IMR-90 (cell line): ENCODE measurements around the gene NPTN. TPM values are rescaled to one million over a fixed set of nuclear protein-coding genes. Genes with fewer than 3 reads are reported as not detected.

Experiments used
- ATAC-seq: fragments of 200-7000 bp; cut with Tn5 transposase; 2 replicates; pipeline ENCODE4 v1.9.1; 2020; ENCODE audit warnings: low read depth, mild to moderate bottlenecking, moderate library complexity
- BruUV-seq: library from RNA; stranded (reverse); fragments of 400-500 nt; replicated peaks from 2 replicates; lab custom pipeline; 2021; lab: Mats Ljungman, UMichigan
- CTCF ChIA-PET: fragments of 300-600 bp; formaldehyde crosslinking; extraction: SDS; loops from one replicate; lab custom pipeline; 2021; ENCODE audit warnings: antibody characterized with exemption; lab: Yijun Ruan, JAX
- POLR2A ChIA-PET: fragments of 300-600 bp; sonication (Branson Sonifier 250); formaldehyde crosslinking; loops from one replicate; lab custom pipeline; 2022; ENCODE audit warnings: antibody characterized with exemption; ENCODE audit not compliant: unreplicated experiment; lab: Charles Lee
- DNase-seq: peaks from one replicate; pipeline ENCODE4 v3.0.0; 2013
- H2AFZ ChIP-seq: replicated peaks from 2 replicates; pipeline ENCODE3; 2013; ENCODE audit warnings: low read length, mild to moderate bottlenecking; ENCODE audit not compliant: poor library complexity
- H2AK5ac ChIP-seq: 2 replicates; pipeline ENCODE4 v1.6.1; 2013; ENCODE audit warnings: low read depth, low read length, inconsistent platforms
- H2AK9ac ChIP-seq: replicated peaks from 2 replicates; pipeline ENCODE3; 2013; ENCODE audit warnings: mild to moderate bottlenecking, low read depth, low read length, moderate library complexity; ENCODE audit not compliant: poor library complexity
- H2BK120ac ChIP-seq: 2 replicates; pipeline ENCODE4 v1.6.1; 2013; ENCODE audit warnings: low read depth, low read length, inconsistent platforms
- H2BK15ac ChIP-seq: 3 replicates; pipeline ENCODE4 v1.6.1; 2013; ENCODE audit warnings: low read depth, low read length, inconsistent platforms
- H2BK20ac ChIP-seq: 2 replicates; pipeline ENCODE4 v1.6.1; 2013; ENCODE audit warnings: low read depth, mild to moderate bottlenecking, inconsistent platforms, low read length, moderate library complexity
- H2BK5ac ChIP-seq: 2 replicates; pipeline ENCODE4 v1.6.1; 2013; ENCODE audit warnings: mild to moderate bottlenecking, low read depth, low read length, inconsistent platforms; ENCODE audit not compliant: poor library complexity, severe bottlenecking
- H3K14ac ChIP-seq: replicated peaks from 2 replicates; pipeline ENCODE4 v1.6.1; 2013; ENCODE audit warnings: low read depth, low read length, inconsistent platforms
- H3K18ac ChIP-seq: 2 replicates; pipeline ENCODE4 v1.6.1; 2013; ENCODE audit warnings: low read depth, low read length, control low read depth
- H3K23ac ChIP-seq: 2 replicates; pipeline ENCODE4 v1.6.1; 2013; ENCODE audit warnings: low read depth, low read length, inconsistent platforms
- H3K27ac ChIP-seq: 2 replicates; pipeline ENCODE4 v1.5.1; 2013; ENCODE audit warnings: mild to moderate bottlenecking, control low read depth, low read length; ENCODE audit not compliant: insufficient read depth
- H3K27me3 ChIP-seq: 2 replicates; pipeline ENCODE4 v1.6.1; 2013; ENCODE audit warnings: low read length; ENCODE audit not compliant: control insufficient read depth, insufficient read depth
- H3K36me3 ChIP-seq: 2 replicates; pipeline ENCODE4 v1.6.1; 2013; ENCODE audit warnings: low read length, mixed read lengths; ENCODE audit not compliant: control insufficient read depth, insufficient read depth
- H3K4ac ChIP-seq: 2 replicates; pipeline ENCODE4 v1.6.1; 2013; ENCODE audit warnings: low read depth, low read length, inconsistent platforms
- H3K4me1 ChIP-seq: 2 replicates; pipeline ENCODE4 v1.6.1; 2013; ENCODE audit warnings: low read length, mixed read lengths; ENCODE audit not compliant: control insufficient read depth, insufficient read depth
- H3K4me2 ChIP-seq: 2 replicates; pipeline ENCODE4 v1.6.1; 2013; ENCODE audit warnings: low read depth, mild to moderate bottlenecking, control low read depth, low read length, moderate library complexity
- H3K4me3 ChIP-seq: 2 replicates; pipeline ENCODE4 v1.5.1; 2013; ENCODE audit warnings: low read depth, mild to moderate bottlenecking, control low read depth, low read length, moderate library complexity; ENCODE audit not compliant: insufficient read depth
- H3K56ac ChIP-seq: 2 replicates; pipeline ENCODE4 v1.6.1; 2013; ENCODE audit warnings: low read length, inconsistent platforms; ENCODE audit not compliant: insufficient read depth; ENCODE audit errors: extremely low read depth
- H3K79me1 ChIP-seq, 2 experiments: 2 replicates each; pipeline ENCODE4 v1.6.1; 2013; ENCODE audit warnings: low read length in 2 of 2, inconsistent platforms in 1 of 2, low read depth in 1 of 2
- H3K9ac ChIP-seq: 2 replicates; pipeline ENCODE4 v1.6.1; 2013; ENCODE audit warnings: low read depth, low read length, control low read depth
- H3K9me1 ChIP-seq: 2 replicates; pipeline ENCODE4 v1.6.1; 2013; ENCODE audit warnings: low read length, inconsistent platforms; ENCODE audit not compliant: insufficient read depth
- H3K9me3 ChIP-seq: 2 replicates; pipeline ENCODE4 v1.6.1; 2013; ENCODE audit warnings: low read length; ENCODE audit not compliant: control insufficient read depth, insufficient read depth
- H4K20me1 ChIP-seq: 2 replicates; pipeline ENCODE4 v1.6.1; 2013; ENCODE audit warnings: low read length, inconsistent platforms; ENCODE audit not compliant: insufficient read depth
- H4K5ac ChIP-seq: 2 replicates; pipeline ENCODE4 v1.6.1; 2013; ENCODE audit warnings: mild to moderate bottlenecking, low read depth, low read length, control low read depth
- H4K8ac ChIP-seq, 2 experiments: 2 replicates each; pipeline ENCODE4 v1.6.1; 2013; ENCODE audit warnings: low read depth in 2 of 2, low read length in 2 of 2, control low read depth in 1 of 2, inconsistent platforms in 1 of 2
- H4K91ac ChIP-seq: 2 replicates; pipeline ENCODE4 v1.6.1; 2013; ENCODE audit warnings: low read depth, low read length, inconsistent platforms; ENCODE audit not compliant: insufficient read depth
- NFE2L2 ChIP-seq: fragments of 150-350 bp; IDR thresholded peaks from 2 replicates; pipeline ENCODE4 v1.6.1; 2016; ENCODE audit warnings: low read depth, mild to moderate bottlenecking, low read length
- POLR2A ChIP-seq: IDR thresholded peaks from 2 replicates; pipeline ENCODE4 v1.6.1; 2012; ENCODE audit warnings: mild to moderate bottlenecking, low read depth, low read length
- RCOR1 ChIP-seq: IDR thresholded peaks from 2 replicates; pipeline ENCODE4 v1.6.1; 2012; ENCODE audit warnings: mild to moderate bottlenecking, low read length, improper control_type of control experiment; ENCODE audit not compliant: insufficient replicate concordance
- RFX5 ChIP-seq: IDR thresholded peaks from 2 replicates; pipeline ENCODE4 v1.8.0; 2012; ENCODE audit warnings: low read depth, mild to moderate bottlenecking, low read length, moderate library complexity
- SMC3 ChIP-seq: fragments of 150-350 bp; IDR thresholded peaks from 2 replicates; pipeline ENCODE4 v1.6.1; 2016; ENCODE audit warnings: low read depth, mild to moderate bottlenecking, antibody characterized with exemption, low read length, moderate library complexity
- WGBS, 2 experiments: methylation state at CpG; one replicate each; pipeline versions ENCODE4 v1.1.5 to v1.1.7; 2013; ENCODE audit warnings: missing lambda C conversion rate in 2 of 2; ENCODE audit not compliant: insufficient read length in 1 of 2; ENCODE audit errors: extremely low coverage in 2 of 2; 5-methylcytosine and 5-hydroxymethylcytosine counted together
- dilution Hi-C: fragments of 300-500 bp; cut with HindIII; formaldehyde crosslinking; loops from one replicate; pipeline ENCODE4 v1.14.3; 2018; ENCODE audit warnings: low sequenced_read_pairs; ENCODE audit not compliant: unreplicated experiment
- in situ Hi-C: fragments of 300-500 bp; cut with MboI; formaldehyde crosslinking; loops from 3 replicates; pipeline ENCODE4 v1.14.3; 2019; ENCODE audit warnings: low sequenced_read_pairs, inconsistent platforms, mixed read lengths
- intact Hi-C: fragments of 100-400 bp; cut with micrococcal nuclease; formaldehyde crosslinking; loops from 2 replicates; pipeline ENCODE4 v1.10.0; 2022
- polyA plus RNA-seq, 3 experiments: library from polyadenylated mRNA; depleted of rRNA; stranded (reverse); fragments of >200 nt; gene quantifications; 2 replicates each; pipeline ENCODE4 v1.2.3, GENCODE V29; 2012; ENCODE audit warnings: low replicate concordance in 1 of 3
- total RNA-seq: library from RNA; depleted of rRNA; stranded (reverse); fragments of >200 nt; gene quantifications from 2 replicates; pipeline ENCODE4 v1.2.3, GENCODE V29; 2012
- TF ChIP-seq, protein P1 (sequence below): fragments of 150-350 bp; IDR thresholded peaks from 2 replicates; pipeline ENCODE4 v1.6.1; 2016; ENCODE audit warnings: low read depth, mild to moderate bottlenecking, low read length, moderate library complexity, borderline replicate concordance
- TF ChIP-seq, protein P2 (sequence below): fragments of 150-350 bp; IDR thresholded peaks from 2 replicates; pipeline ENCODE4 v1.6.1; 2017; ENCODE audit warnings: mild to moderate bottlenecking, antibody characterized with exemption, low read length, low read depth

The NPTN gene
- total and polyA plus RNA-seq, 2 of the 4 experiments (the other 2 are of a cell fraction), result 171 to 329 TPM

- no peak overlapping the region for H2AFZ ChIP-seq
- H3K9me1 ChIP-seq, result no peaks in the 10 kb centered on the region
- no peak overlapping the region for H4K5ac ChIP-seq
- H3K4me1 ChIP-seq, result no peaks in the 10 kb centered on the region
- H2BK20ac ChIP-seq, result no peak overlapping the region
- no peak overlapping the region for H3K4me2 ChIP-seq
- H2BK5ac ChIP-seq, result no peak overlapping the region
- no peak overlapping the region for H4K8ac ChIP-seq
- H4K20me1 ChIP-seq, result no peaks in the 10 kb centered on the region; the same call in 1 of the 2 replicates
- dilution Hi-C loops (no loop called here), in situ Hi-C loops (no loop called here), intact Hi-C loops (no loop called here)
- H3K9ac ChIP-seq, result no peak overlapping the region
- H2BK15ac ChIP-seq, result no peak overlapping the region
- no peak overlapping the region for H3K4me3 ChIP-seq
- H4K91ac ChIP-seq, result no peak overlapping the region
- H3K79me1 ChIP-seq, result no peaks in the 10 kb centered on the region
- H3K36me3 ChIP-seq, result no peaks in the 10 kb centered on the region
- H3K23ac ChIP-seq, result no peak overlapping the region
- ATAC-seq (no peak), DNase-seq (no peak)
- CTCF ChIA-PET, result no interaction called here
- TF ChIP-seq SMC3 (no peak), NFE2L2 (no peak), RFX5 (no peak), POLR2A (no peak), RCOR1 (no peak)
- TF ChIP-seq, protein P1, sequence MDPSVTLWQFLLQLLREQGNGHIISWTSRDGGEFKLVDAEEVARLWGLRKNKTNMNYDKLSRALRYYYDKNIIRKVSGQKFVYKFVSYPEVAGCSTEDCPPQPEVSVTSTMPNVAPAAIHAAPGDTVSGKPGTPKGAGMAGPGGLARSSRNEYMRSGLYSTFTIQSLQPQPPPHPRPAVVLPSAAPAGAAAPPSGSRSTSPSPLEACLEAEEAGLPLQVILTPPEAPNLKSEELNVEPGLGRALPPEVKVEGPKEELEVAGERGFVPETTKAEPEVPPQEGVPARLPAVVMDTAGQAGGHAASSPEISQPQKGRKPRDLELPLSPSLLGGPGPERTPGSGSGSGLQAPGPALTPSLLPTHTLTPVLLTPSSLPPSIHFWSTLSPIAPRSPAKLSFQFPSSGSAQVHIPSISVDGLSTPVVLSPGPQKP, result no peak
- TF ChIP-seq, protein P2, sequence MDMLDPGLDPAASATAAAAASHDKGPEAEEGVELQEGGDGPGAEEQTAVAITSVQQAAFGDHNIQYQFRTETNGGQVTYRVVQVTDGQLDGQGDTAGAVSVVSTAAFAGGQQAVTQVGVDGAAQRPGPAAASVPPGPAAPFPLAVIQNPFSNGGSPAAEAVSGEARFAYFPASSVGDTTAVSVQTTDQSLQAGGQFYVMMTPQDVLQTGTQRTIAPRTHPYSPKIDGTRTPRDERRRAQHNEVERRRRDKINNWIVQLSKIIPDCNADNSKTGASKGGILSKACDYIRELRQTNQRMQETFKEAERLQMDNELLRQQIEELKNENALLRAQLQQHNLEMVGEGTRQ, result no peak
- H3K14ac ChIP-seq, result no peak overlapping the region
- peaks cover 51% of the 10 kb centered on the region for H3K27me3 ChIP-seq
- H3K56ac ChIP-seq, result no peak overlapping the region
- H2AK9ac ChIP-seq, result no peak overlapping the region
- H2AK5ac ChIP-seq, result no peak overlapping the region
- H3K27ac ChIP-seq, result no peak overlapping the region
- H2BK120ac ChIP-seq, result no peak overlapping the region
- no CpG with 5 or more reads among the region's 1 CpG for WGBS, 2 experiments
- no TSS peak for BruUV-seq
- peaks cover 2% of the 10 kb centered on the region; the same call in 1 of the 2 replicates for H3K9me3 ChIP-seq
- H3K4ac ChIP-seq, result no peak overlapping the region
- POLR2A ChIA-PET, result no interaction called here
- H3K18ac ChIP-seq, result no peak overlapping the region
Observed at GRCh38 chr15:73674587-73674986, 41.4 kb upstream of the NPTN start.
